GM10847 (cell line): Measurements from ENCODE around the gene GNRHR.

Source experiments
- POLR2A ChIP-seq: IDR thresholded peaks from 2 replicates; pipeline ENCODE4 v1.6.1; 2011; ENCODE audit not compliant: insufficient read length; ENCODE audit errors: extremely low read depth

The GNRHR gene

DNA sequence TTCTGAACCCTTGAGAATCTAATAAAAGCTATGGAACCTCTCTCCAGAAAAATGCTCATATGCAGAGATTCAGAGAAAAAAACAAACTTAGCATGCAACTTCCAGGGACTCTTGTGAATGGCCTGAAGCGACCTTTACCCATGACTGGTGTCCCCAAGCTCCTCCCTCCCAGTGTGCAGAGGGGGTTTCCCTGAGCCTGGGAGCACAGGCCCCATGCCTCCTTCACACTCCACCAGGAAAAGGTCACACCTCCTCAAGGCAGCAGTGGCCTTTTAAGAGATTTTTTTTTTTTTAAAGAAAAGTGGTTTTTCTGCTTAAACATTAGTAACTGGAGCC is 40.0 kb downstream of the GNRHR start:
- no peak for TF ChIP-seq POLR2A

GRCh38 chr4:67713529-67714247 is 40.5 kb downstream of the GNRHR start:
- no peak for TF ChIP-seq POLR2A

GRCh38 chr4:67712650-67713528 is 41.3 kb downstream of the GNRHR start:
- no peak for TF ChIP-seq POLR2A

- no peak for TF ChIP-seq POLR2A
Observed at GRCh38 chr4:67712000-67712625, 42.1 kb downstream of the GNRHR start.

DNA sequence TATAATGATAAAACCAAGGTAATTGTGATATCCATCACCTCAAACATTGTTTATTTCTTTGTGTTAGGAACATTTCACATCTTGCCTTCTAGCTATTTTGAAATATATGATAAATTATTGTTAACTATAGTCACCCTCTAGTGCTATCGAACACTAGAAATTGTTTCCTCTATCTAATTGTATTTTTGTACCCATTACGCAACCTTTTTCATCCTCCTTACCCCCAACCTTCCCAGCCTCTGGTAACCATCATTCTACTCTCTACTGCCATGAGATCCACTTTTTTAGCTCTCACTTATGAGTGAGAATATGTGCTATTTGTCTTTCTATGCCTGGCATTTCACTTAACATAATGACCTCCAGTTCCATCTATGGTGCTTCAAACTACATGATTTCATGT is 49.3 kb downstream of the GNRHR start:
- no peak for TF ChIP-seq POLR2A

DNA sequence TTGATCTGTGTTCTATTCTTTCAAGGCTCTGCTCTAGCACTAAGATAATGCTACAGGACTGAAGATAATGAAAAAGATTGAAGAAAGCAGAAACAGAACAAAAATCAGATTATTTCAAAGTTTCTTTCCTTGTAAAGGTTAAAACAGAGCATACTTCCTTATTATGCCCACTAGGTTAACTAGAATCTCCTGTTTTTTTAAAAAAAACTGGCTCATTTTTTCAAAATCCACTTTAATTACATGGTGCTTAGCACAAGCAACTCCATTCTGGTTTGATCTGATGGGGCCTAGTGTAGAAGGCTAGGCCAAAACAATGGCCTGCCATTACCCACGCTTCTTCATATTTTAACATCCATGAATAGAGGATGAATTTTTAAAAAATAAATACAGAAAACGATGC is 52.0 kb downstream of the GNRHR start:
- TF ChIP-seq POLR2A = no peak

DNA sequence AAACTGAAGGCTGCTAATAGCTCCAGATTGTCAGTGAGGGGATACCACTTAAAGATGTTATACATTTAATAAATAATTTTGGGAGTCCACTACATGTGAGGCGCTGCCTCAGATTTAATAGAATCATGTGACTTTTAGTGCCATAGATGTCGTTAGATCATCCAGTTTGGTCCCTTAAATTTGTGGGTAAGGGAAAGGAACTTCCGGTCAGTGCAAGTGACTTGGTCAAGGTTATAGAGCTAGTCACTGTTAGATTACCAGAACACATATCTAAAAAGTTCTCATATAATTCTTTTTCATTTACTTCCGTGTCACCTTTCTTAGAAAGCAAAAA is 52.7 kb downstream of the GNRHR start:
- no peak for TF ChIP-seq POLR2A

DNA sequence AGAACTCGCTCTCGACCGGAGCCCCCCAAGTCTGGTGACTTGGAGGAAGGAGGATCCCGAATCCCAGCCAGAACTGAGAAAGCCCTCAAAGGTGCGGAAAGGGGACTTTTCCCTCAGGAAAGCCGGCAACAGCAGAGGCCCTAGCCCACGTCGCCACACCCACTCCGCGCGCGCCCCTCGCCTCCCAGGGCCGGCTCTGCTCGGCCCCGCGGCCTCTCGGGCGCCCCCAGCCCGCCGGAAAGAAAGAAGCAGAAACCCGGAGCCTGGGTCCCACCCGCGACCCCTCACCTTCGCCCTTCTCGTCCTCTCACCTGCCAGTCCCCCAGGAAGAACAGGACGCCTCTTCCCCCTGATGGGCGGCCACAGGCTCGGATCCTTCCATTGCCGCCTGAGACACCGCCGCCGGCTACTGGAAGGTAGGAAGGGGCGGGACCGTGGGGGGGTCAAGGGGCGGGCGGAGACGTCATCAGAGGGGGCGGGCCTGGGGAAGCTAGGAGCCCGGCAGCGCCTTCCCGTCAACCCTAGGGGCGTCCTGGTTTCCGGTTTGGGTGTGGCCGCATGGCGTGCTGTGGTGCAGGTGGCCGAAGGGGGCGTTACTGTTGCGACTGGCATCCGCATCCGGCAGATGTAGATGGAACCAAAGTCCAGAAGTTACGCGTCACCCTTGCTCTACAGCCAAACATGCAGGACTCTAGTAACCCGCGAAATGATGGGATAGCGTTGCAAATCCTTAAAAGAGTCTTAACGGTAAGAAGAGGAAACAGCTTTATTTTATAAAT is 53.3 kb downstream of the GNRHR start, which contains the start of gene UBA6:
TSS of gene UBA6 (minus strand) at position 418 of the 779 bp plus-strand sequence. CDS start at position 382, 36 bp downstream.
- peak; percentile 60 for TF ChIP-seq POLR2A

GRCh38 chr4:67700116-67700737 is 54.0 kb downstream of the GNRHR start:
- TF ChIP-seq POLR2A = no peak

- TF ChIP-seq POLR2A = no peak
Observed at GRCh38 chr4:67699603-67700002, 54.6 kb downstream of the GNRHR start.

- no peak for TF ChIP-seq POLR2A
Observed at GRCh38 chr4:67697860-67698687, 56.1 kb downstream of the GNRHR start.

- TF ChIP-seq POLR2A = no peak
Observed at GRCh38 chr4:67696061-67696460, 58.1 kb downstream of the GNRHR start.

GRCh38 chr4:67694662-67695061 is 59.5 kb downstream of the GNRHR start:
- no peak for TF ChIP-seq POLR2A

GRCh38 chr4:67691328-67691727 is 62.9 kb downstream of the GNRHR start:
- TF ChIP-seq POLR2A = no peak
